Transverse colon (tissue), 4 donors: ENCODE measurements around the gene FIGN. TPM values are rescaled to one million over a fixed set of nuclear protein-coding genes. Genes with fewer than 3 reads are reported as not detected.

Source experiments
- DNase-seq: peaks from one replicate; pipeline ENCODE4 v3.0.0-alpha.2; 2019
- H3K27ac ChIP-seq, 4 donors: fragments of 200-600 bp; sonication (generic); 2 replicates each; pipeline ENCODE4 v1.5.1; 2016 to 2018; ENCODE audit warnings: inconsistent platforms in 4 of 4
- H3K27me3 ChIP-seq: fragments of 200-600 bp; sonication (generic); 2 replicates; pipeline ENCODE4 v1.5.1; 2017; ENCODE audit warnings: inconsistent platforms
- H3K36me3 ChIP-seq, 4 donors: fragments of 200-600 bp; sonication (generic); 2 replicates each; pipeline ENCODE4 v1.5.1; 2017 to 2019; ENCODE audit warnings: inconsistent platforms in 4 of 4
- H3K4me1 ChIP-seq, 4 donors: fragments of 200-600 bp; sonication (generic); 2 replicates each; pipeline ENCODE4 v1.5.1; 2017 to 2020; ENCODE audit warnings: inconsistent platforms in 4 of 4
- H3K4me3 ChIP-seq, 4 donors: fragments of 200-600 bp; sonication (generic); 1 replicate in 1 of 4; 2 replicates in 3 of 4; pipeline versions ENCODE4 v1.5.1 to v1.6.1; 2017 to 2019; ENCODE audit warnings: inconsistent platforms in 4 of 4
- H3K9me3 ChIP-seq, 2 donors: fragments of 200-600 bp; sonication (generic); 2 replicates each; pipeline ENCODE4 v1.5.1; 2017 to 2019; ENCODE audit warnings: inconsistent platforms in 2 of 2
- CTCF ChIP-seq, 5 experiments: fragments of 200-600 bp in 3 of 5; fragments of 450-650 bp in 2 of 5; sonication (generic) in 3 of 5; IDR thresholded peaks; 1 replicate in 2 of 5; 2 replicates in 3 of 5; pipeline ENCODE4 v1.5.1; 2016 to 2017; ENCODE audit warnings: antibody characterized with exemption in 5 of 5, inconsistent platforms in 3 of 5, mild to moderate bottlenecking in 2 of 5, moderate library complexity in 1 of 5
- EP300 ChIP-seq: sonication (generic); formaldehyde crosslinking; IDR thresholded peaks from one replicate; pipeline ENCODE4 v1.6.1; 2017; ENCODE audit warnings: antibody characterized with exemption, low read depth
- POLR2A ChIP-seq: fragments of 450-650 bp; IDR thresholded peaks from one replicate; pipeline ENCODE4 v1.6.1; 2016; ENCODE audit warnings: antibody characterized with exemption, mild to moderate bottlenecking, moderate library complexity
- POLR2AphosphoS5 ChIP-seq, 3 donors: sonication (generic); formaldehyde crosslinking; IDR thresholded peaks; one replicate each; pipeline ENCODE4 v1.6.1; 2016; ENCODE audit warnings: antibody characterized with exemption in 3 of 3
- WGBS, 2 donors: methylation state at CpG; one replicate each; pipeline ENCODE4 v1.1.5; 2018; ENCODE audit warnings: low coverage in 1 of 2; 5-methylcytosine and 5-hydroxymethylcytosine counted together
- in situ Hi-C, 4 donors: fragments of 200-750 bp; cut with MboI; loops; one replicate each; pipeline versions ENCODE4 v1.15.0 to v1.15.1; 2017; ENCODE audit warnings: low sequenced_read_pairs in 3 of 4, low pct_ligation_motif_present in 1 of 4, low pct_unique_long_range_greater_than_20kb in 1 of 4
- intact Hi-C: fragments of 100-400 bp; cut with DNase I; formaldehyde crosslinking; loops from one replicate; pipeline ENCODE4 v1.15.1; 2023; ENCODE audit warnings: low total_unique reads
- total RNA-seq, 4 donors: library from RNA; depleted of rRNA; stranded (reverse); fragments of >200 nt; gene quantifications; one replicate each; pipeline ENCODE4 v1.1.0, GENCODE V29; 2016

The FIGN gene
- total RNA-seq, 4 donors from 2014 or later = 0.75 to 1.3 (median 1.0) TPM

GRCh38 chr2:163552758-163553157 lies 183.1 kb downstream of the FIGN start:
- Histone ChIP-seq H3K27me3 (no peaks in the 10 kb centered on the region), H3K9me3 (no peaks in the 10 kb centered on the region), H3K27ac (no peak overlapping the region), H3K4me1 (no peaks in the 10 kb centered on the region), H3K4me3 (no peak overlapping the region), H3K36me3 (no peaks in the 10 kb centered on the region)
- intact Hi-C loops (no loop called here), in situ Hi-C loops (no loop called here)
- TF ChIP-seq POLR2A = no peak
- TF ChIP-seq POLR2AphosphoS5 (IDR thresholded peaks at IDR 0.05) = no peak
- no peak for TF ChIP-seq CTCF (IDR thresholded peaks at IDR 0.05)
- no peak for TF ChIP-seq EP300
- WGBS, 2 donors = 87 to 89% methylated on average over 2 of the region's 2 CpGs
- DNase-seq = no peak

DNA sequence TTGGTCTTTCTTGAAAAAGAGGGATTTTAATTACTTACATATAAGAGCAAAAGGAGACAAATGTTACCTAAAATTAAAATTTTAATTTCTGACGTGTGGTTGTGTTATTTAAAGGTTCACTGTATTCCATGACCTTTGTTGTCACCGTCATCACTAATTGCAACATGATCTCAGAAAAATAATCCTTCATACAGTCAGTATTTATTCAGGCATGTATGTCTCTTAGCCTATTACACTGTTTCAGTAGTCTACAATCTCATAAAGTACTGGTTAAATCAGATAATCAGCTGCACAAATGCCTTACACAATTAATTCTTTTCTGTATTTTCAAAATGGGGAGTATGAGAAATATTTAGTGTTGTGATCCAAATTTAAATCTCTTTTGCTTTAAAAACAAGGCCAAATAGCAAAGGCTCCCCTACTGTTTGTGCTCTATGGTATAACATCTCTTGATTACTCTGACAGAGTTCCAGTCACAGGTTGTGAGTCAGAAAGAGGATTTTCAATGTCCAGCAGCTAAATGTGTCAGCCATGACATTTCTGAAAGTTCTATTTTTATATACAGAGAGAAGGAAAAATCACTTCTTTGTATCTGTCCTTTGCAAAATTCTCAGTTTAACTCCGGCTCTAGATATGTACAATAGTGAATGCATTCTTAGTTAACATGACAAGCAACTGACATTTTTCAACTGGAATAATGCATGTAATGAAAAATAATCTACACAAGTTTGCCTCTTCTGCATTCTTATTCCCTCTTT lies 184.0 kb downstream of the FIGN start:
- no peak for DNase-seq
- Histone ChIP-seq H3K27ac (no peak overlapping the region), H3K9me3 (no peaks in the 10 kb centered on the region), H3K27me3 (no peaks in the 10 kb centered on the region), H3K4me1 (no peaks in the 10 kb centered on the region), H3K36me3 (no peaks in the 10 kb centered on the region), H3K4me3 (no peak overlapping the region)
- intact Hi-C loops (no loop called here), in situ Hi-C loops (no loop called here)
- no peak for TF ChIP-seq POLR2A
- no peak for TF ChIP-seq CTCF (IDR thresholded peaks at IDR 0.05)
- TF ChIP-seq POLR2AphosphoS5 (IDR thresholded peaks at IDR 0.05) = no peak
- TF ChIP-seq EP300 = no peak
- 74 to 76% methylated on average over 3 of the region's 3 CpGs for WGBS, 2 donors

GRCh38 chr2:163548970-163549369 lies 186.8 kb downstream of the FIGN start:
- 74 to 78% methylated on average over 3 of the region's 3 CpGs for WGBS, 2 donors
- intact Hi-C loops = no loop called here
- DNase-seq = no peak
- Histone ChIP-seq H3K4me1 (no peaks in the 10 kb centered on the region), H3K27me3 (no peaks in the 10 kb centered on the region), H3K27ac (no peak overlapping the region), H3K4me3 (no peak overlapping the region), H3K36me3 (no peaks in the 10 kb centered on the region), H3K9me3 (no peaks in the 10 kb centered on the region)
- in situ Hi-C loops = no loop called here
- no peak for TF ChIP-seq EP300
- TF ChIP-seq POLR2A = no peak
- no peak for TF ChIP-seq POLR2AphosphoS5 (IDR thresholded peaks at IDR 0.05)
- no peak for TF ChIP-seq CTCF (IDR thresholded peaks at IDR 0.05)
